HCT116 (cell line): ENCODE results near the gene TSPAN8. TPM values are rescaled to one million over a fixed set of nuclear protein-coding genes. Genes with fewer than 3 reads are reported as not detected.

ENCODE experiments used
- ATAC-seq: fragments of 200-7000 bp; cut with Tn5 transposase; 2 replicates; pipeline ENCODE4 v1.9.1; 2020; ENCODE audit warnings: mild to moderate bottlenecking, moderate library complexity
- BruUV-seq: library from RNA; stranded (reverse); fragments of 400-500 nt; replicated peaks from 2 replicates; lab custom pipeline; 2021; lab: Mats Ljungman, UMichigan
- CTCF ChIA-PET: fragments of 300-600 bp; sonication (Branson Sonifier 250); formaldehyde crosslinking; loops from one replicate; lab custom pipeline; 2021; ENCODE audit warnings: antibody characterized with exemption; lab: Charles Lee
- POLR2A ChIA-PET: fragments of 300-600, 350-600 bp; sonication (Branson Sonifier 250); formaldehyde crosslinking; loops from one replicate; lab custom pipeline; 2021; ENCODE audit warnings: antibody characterized with exemption; lab: Charles Lee
- RAD21 ChIA-PET, 2 experiments: fragments of 300-600 bp; sonication (Branson Sonifier 250); formaldehyde crosslinking; loops; one replicate each; lab custom pipeline; 2023; ENCODE audit warnings: low total read pairs in 2 of 2; ENCODE audit not compliant: uncharacterized antibody in 2 of 2, unreplicated experiment in 2 of 2, low non-redundant PET in 1 of 2; lab: Charles Lee
- DNase-seq: peaks from one replicate; pipeline ENCODE4 v3.0.0-alpha.2; 2010; ENCODE audit warnings: low read depth, low spot score
- H2AFZ ChIP-seq: fragments of 200-600 bp; shearing (Covaris generic), sonication (generic); 2 replicates; pipeline ENCODE4 v1.6.1; 2017; ENCODE audit warnings: low read depth, mixed run types, mixed read lengths, antibody characterized with exemption, low read length; ENCODE audit not compliant: poor library complexity, severe bottlenecking
- H3K27ac ChIP-seq: 2 replicates; pipeline ENCODE4 v1.5.1; 2012; ENCODE audit warnings: low read depth, low read length
- H3K27me3 ChIP-seq: fragments of 200-600 bp; sonication (generic); 2 replicates; pipeline ENCODE4 v1.6.1; 2016; ENCODE audit warnings: mixed run types, low read length, mixed read lengths; ENCODE audit not compliant: insufficient read depth
- H3K36me3 ChIP-seq, 2 experiments: fragments of 200-500 bp in 1 of 2; fragments of 200-600 bp in 1 of 2; sonication (Bioruptor generic) in 1 of 2; sonication (generic) in 1 of 2; 2 replicates each; pipeline versions ENCODE4 v1.5.1 to v1.6.1; 2014 to 2016; ENCODE audit warnings: low read length in 2 of 2, inconsistent platforms in 1 of 2, mixed read lengths in 1 of 2, mixed run types in 1 of 2; ENCODE audit not compliant: insufficient read depth in 2 of 2, control insufficient read depth in 1 of 2
- H3K4me1 ChIP-seq, 2 experiments: fragments of 200-600 bp in 1 of 2; sonication (generic) in 1 of 2; 2 replicates each; pipeline versions ENCODE4 v1.5.1 to v1.6.1; 2012 to 2017; ENCODE audit warnings: low read length in 2 of 2, inconsistent platforms in 1 of 2, mild to moderate bottlenecking in 1 of 2, mixed read lengths in 1 of 2, mixed run types in 1 of 2, moderate library complexity in 1 of 2; ENCODE audit not compliant: insufficient read depth in 2 of 2, control insufficient read depth in 1 of 2
- H3K4me2 ChIP-seq: fragments of 200-600 bp; sonication (generic); 2 replicates; pipeline ENCODE4 v1.6.1; 2017; ENCODE audit warnings: mixed run types, low read length, mixed read lengths
- H3K4me3 ChIP-seq, 2 experiments: fragments of 200-600 bp in 1 of 2; sonication (generic) in 1 of 2; replicated peaks in 1 of 2; 2 replicates each; pipeline ENCODE4 v1.5.1; 2011 to 2016; ENCODE audit warnings: low read length in 2 of 2, control low read depth in 1 of 2, low read depth in 1 of 2, mild to moderate bottlenecking in 1 of 2, mixed read lengths in 1 of 2, mixed run types in 1 of 2
- H3K79me2 ChIP-seq: fragments of 200-600 bp; sonication (generic); 2 replicates; pipeline ENCODE4 v1.6.1; 2017; ENCODE audit warnings: mild to moderate bottlenecking, mixed run types, low read length, moderate library complexity, mixed read lengths; ENCODE audit not compliant: insufficient read depth
- H3K9ac ChIP-seq: fragments of 200-600 bp; sonication (generic); 2 replicates; pipeline ENCODE4 v1.6.1; 2016; ENCODE audit warnings: low read length, mixed read lengths
- H3K9me2 ChIP-seq: fragments of 200-600 bp; sonication (generic), shearing (Covaris generic); 2 replicates; pipeline ENCODE4 v1.6.1; 2017; ENCODE audit warnings: mixed run types, mild to moderate bottlenecking, moderate library complexity; ENCODE audit not compliant: insufficient read depth
- H3K9me3 ChIP-seq, 2 experiments: fragments of 200-500 bp in 1 of 2; fragments of 200-600 bp in 1 of 2; sonication (Bioruptor generic) in 1 of 2; sonication (generic) in 1 of 2; 2 replicates each; pipeline ENCODE4 v1.6.1; 2014 to 2017; ENCODE audit warnings: low read length in 2 of 2, mixed read lengths in 2 of 2, inconsistent platforms in 1 of 2, low read depth in 1 of 2, mild to moderate bottlenecking in 1 of 2, mixed run types in 1 of 2, moderate library complexity in 1 of 2; ENCODE audit not compliant: control insufficient read depth in 1 of 2, insufficient read depth in 1 of 2
- H4K20me1 ChIP-seq: fragments of 200-600 bp; sonication (generic), shearing (Covaris generic); 2 replicates; pipeline ENCODE4 v1.6.1; 2017; ENCODE audit warnings: mixed run types, mild to moderate bottlenecking, moderate library complexity; ENCODE audit not compliant: insufficient read depth
- ATF3 ChIP-seq: IDR thresholded peaks from 2 replicates; pipeline ENCODE4 v1.6.1; 2012
- CBX3 ChIP-seq: IDR thresholded peaks from 2 replicates; pipeline ENCODE4 v1.6.1; 2012; ENCODE audit warnings: low read depth
- ELF1 ChIP-seq: IDR thresholded peaks from 2 replicates; pipeline ENCODE4 v1.6.1; 2012; ENCODE audit warnings: low read depth, borderline replicate concordance
- EZH2 ChIP-seq: fragments of 200-600 bp; sonication (generic); IDR thresholded peaks from 2 replicates; pipeline ENCODE4 v1.6.1; 2017; ENCODE audit warnings: antibody characterized with exemption, mixed run types
- EZH2phosphoT487 ChIP-seq: fragments of 200-600 bp; IDR thresholded peaks from 2 replicates; pipeline ENCODE4 v1.6.1; 2018; ENCODE audit warnings: antibody characterized with exemption, borderline replicate concordance
- FOSL1 ChIP-seq: IDR thresholded peaks from 2 replicates; pipeline ENCODE4 v1.6.1; 2012; ENCODE audit warnings: low read depth
- JUND ChIP-seq: IDR thresholded peaks from 2 replicates; pipeline ENCODE4 v1.6.1; 2012
- POLR2AphosphoS5 ChIP-seq: IDR thresholded peaks from 2 replicates; pipeline ENCODE4 v1.6.1; 2011; ENCODE audit warnings: mild to moderate bottlenecking, low read depth, low read length, moderate library complexity
- SIN3A ChIP-seq: IDR thresholded peaks from 2 replicates; pipeline ENCODE4 v1.6.1; 2012; ENCODE audit warnings: low read depth
- SP1 ChIP-seq: IDR thresholded peaks from 2 replicates; pipeline ENCODE4 v1.6.1; 2012; ENCODE audit warnings: low read depth
- intact Hi-C: fragments of 100-400 bp; cut with micrococcal nuclease; formaldehyde crosslinking; loops from 2 replicates; pipeline ENCODE4 v1.10.0; 2022
- total RNA-seq: library from RNA; stranded (reverse); gene quantifications from one replicate; pipeline ENCODE4 v1.2.1, GENCODE V29; 2021; ENCODE audit not compliant: unreplicated experiment
- TF ChIP-seq, protein P1 (sequence below): IDR thresholded peaks from 2 replicates; pipeline ENCODE4 v1.6.1; 2012; ENCODE audit warnings: low read depth
- TF ChIP-seq, protein P2 (sequence below): IDR thresholded peaks from 2 replicates; pipeline ENCODE4 v1.6.1; 2012

Gene TSPAN8
- total RNA-seq, 1 experiment from 2014 or later, result 0.76 TPM

DNA sequence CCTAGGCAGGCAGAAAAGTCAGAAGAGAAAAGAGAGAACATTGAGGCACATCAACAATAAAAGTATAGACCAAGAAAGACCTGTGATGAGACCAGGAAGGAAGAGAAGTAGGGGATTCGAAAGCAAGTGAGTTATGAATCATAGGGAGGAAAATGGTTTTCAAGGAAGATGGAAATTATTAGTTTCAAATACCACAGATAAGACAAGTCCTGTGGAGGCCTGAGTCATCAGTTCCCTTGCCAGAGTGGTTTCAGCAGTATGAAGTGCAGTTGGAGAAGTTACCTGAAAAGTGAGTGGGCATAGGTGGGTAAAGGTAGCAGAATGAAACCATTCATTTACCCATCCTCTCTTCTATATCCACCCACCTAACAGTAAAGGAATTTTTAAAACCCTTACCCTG lies 25.2 kb upstream of the TSPAN8 start:
- POLR2A ChIA-PET, result no interaction called here
- peak overlapping the region; percentile 29 for H3K4me2 ChIP-seq

DNA sequence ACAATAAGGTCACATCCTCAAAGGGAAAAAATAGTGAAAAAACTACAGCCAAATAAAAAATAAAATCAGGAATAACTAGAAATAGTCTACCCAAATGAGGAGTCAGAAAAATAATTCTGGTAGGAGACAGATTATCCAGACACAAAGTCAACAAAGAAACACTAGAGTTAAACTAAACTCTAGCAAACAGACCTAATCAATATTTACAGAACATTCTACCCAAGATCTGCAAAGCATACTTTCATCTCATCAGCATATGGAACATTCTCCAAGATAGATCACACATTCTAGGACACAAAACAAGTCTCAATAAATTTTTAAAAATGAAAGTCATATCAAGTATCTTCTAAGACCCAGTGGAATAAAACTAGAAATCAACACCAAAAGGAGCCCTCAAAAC lies 20.4 kb upstream of the TSPAN8 start:
- Histone ChIP-seq H2AFZ (no peak overlapping the region), H3K9me2 (no peaks in the 10 kb centered on the region; the same call in 1 of the 2 replicates), H3K4me2 (no peak overlapping the region), H3K4me3 (no peak overlapping the region), H3K4me1 (peaks cover 0 to 7% of the 10 kb centered on the region in 2 experiments; a peak in 1 of 4 replicates), H3K36me3 (no peaks in the 10 kb centered on the region), H3K27me3 (no peaks in the 10 kb centered on the region), H3K27ac (no peak overlapping the region)
- DNase-seq, result no peak
- POLR2A ChIA-PET, result no interaction called here
- intact Hi-C loops, result no loop called here
- RAD21 ChIA-PET, result no interaction called here
- no peak for TF ChIP-seq EZH2
- TF ChIP-seq EZH2phosphoT487, result no peak
- no peak for TF ChIP-seq SIN3A
- TF ChIP-seq, protein P1, sequence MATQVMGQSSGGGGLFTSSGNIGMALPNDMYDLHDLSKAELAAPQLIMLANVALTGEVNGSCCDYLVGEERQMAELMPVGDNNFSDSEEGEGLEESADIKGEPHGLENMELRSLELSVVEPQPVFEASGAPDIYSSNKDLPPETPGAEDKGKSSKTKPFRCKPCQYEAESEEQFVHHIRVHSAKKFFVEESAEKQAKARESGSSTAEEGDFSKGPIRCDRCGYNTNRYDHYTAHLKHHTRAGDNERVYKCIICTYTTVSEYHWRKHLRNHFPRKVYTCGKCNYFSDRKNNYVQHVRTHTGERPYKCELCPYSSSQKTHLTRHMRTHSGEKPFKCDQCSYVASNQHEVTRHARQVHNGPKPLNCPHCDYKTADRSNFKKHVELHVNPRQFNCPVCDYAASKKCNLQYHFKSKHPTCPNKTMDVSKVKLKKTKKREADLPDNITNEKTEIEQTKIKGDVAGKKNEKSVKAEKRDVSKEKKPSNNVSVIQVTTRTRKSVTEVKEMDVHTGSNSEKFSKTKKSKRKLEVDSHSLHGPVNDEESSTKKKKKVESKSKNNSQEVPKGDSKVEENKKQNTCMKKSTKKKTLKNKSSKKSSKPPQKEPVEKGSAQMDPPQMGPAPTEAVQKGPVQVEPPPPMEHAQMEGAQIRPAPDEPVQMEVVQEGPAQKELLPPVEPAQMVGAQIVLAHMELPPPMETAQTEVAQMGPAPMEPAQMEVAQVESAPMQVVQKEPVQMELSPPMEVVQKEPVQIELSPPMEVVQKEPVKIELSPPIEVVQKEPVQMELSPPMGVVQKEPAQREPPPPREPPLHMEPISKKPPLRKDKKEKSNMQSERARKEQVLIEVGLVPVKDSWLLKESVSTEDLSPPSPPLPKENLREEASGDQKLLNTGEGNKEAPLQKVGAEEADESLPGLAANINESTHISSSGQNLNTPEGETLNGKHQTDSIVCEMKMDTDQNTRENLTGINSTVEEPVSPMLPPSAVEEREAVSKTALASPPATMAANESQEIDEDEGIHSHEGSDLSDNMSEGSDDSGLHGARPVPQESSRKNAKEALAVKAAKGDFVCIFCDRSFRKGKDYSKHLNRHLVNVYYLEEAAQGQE, result no peak
- TF ChIP-seq, all 23 proteins: peak for 0
- Histone ChIP-seq H3K9ac (no peak overlapping the region), H3K9me3 (no peaks in the 10 kb centered on the region), H4K20me1 (no peaks in the 10 kb centered on the region), H3K79me2 (no peaks in the 10 kb centered on the region)
- CTCF ChIA-PET, result no interaction called here
- BruUV-seq, result no TSS peak
- ATAC-seq, result no peak

More for the DNA sequence above, 25.2 kb upstream of the TSPAN8 start:
- Histone ChIP-seq H3K4me3 (no peak overlapping the region), H2AFZ (peak overlapping the region; percentile 29), H3K9me2 (no peaks in the 10 kb centered on the region; the same call in 1 of the 2 replicates), H3K9me3 (no peaks in the 10 kb centered on the region), H3K27me3 (no peaks in the 10 kb centered on the region), H3K9ac (no peak overlapping the region), H4K20me1 (no peaks in the 10 kb centered on the region), H3K79me2 (no peaks in the 10 kb centered on the region), H3K4me1 (peaks cover 0 to 11% of the 10 kb centered on the region in 2 experiments; a peak in 1 of 4 replicates), H3K36me3 (no peaks in the 10 kb centered on the region), H3K27ac (no peak overlapping the region)
- CTCF ChIA-PET, result no interaction called here
- peak; percentile 76 for TF ChIP-seq SP1
- 0 out of 2 replicates have a peak, but pooled peaks have one; percentile 63 for TF ChIP-seq CBX3
- TF ChIP-seq JUND, result peak; percentile 87
- no peak for TF ChIP-seq ELF1
- TF ChIP-seq, protein P2, sequence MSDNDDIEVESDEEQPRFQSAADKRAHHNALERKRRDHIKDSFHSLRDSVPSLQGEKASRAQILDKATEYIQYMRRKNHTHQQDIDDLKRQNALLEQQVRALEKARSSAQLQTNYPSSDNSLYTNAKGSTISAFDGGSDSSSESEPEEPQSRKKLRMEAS, result 0 out of 2 replicates have a peak, but pooled peaks have one; percentile 16
- 0 out of 2 replicates have a peak, but pooled peaks have one; percentile 20 for TF ChIP-seq POLR2AphosphoS5
- no peak for TF ChIP-seq ATF3
- TF ChIP-seq FOSL1, result peak; percentile 91
- BruUV-seq, result no TSS peak
- DNase-seq (peak; percentile 44), ATAC-seq (no peak)
- RAD21 ChIA-PET, result no interaction called here
- intact Hi-C loops, result no loop called here
